Tibial nerve (tissue), 4 donors: ENCODE data around the gene THUMPD1. TPM values are rescaled to one million over a fixed set of nuclear protein-coding genes. Genes with fewer than 3 reads are reported as not detected.
"Not testable (repeated sequence)": the region's sequence is repeated elsewhere in the genome, so short reads cannot be mapped to it uniquely, and the experiment has no call there.

ENCODE experiments used
- DNase-seq, 2 donors: peaks; one replicate each; pipeline ENCODE4 v3.0.0-alpha.2; 2019; ENCODE audit warnings: low spot score in 2 of 2
- H3K27ac ChIP-seq, 4 donors: fragments of 200-600 bp; sonication (generic) in 3 of 4; one replicate each; pipeline ENCODE4 v1.5.1; 2017 to 2019; ENCODE audit warnings: mild to moderate bottlenecking in 1 of 4
- H3K27me3 ChIP-seq, 2 donors: fragments of 200-600 bp; sonication (generic) in 1 of 2; one replicate each; pipeline versions ENCODE4 v1.5.1 to v1.6.0; 2017 to 2019
- H3K36me3 ChIP-seq, 3 donors: fragments of 200-600 bp; sonication (generic); one replicate each; pipeline ENCODE4 v1.5.1; 2018 to 2019
- H3K4me1 ChIP-seq, 4 donors: fragments of 200-600 bp; sonication (generic) in 3 of 4; one replicate each; pipeline ENCODE4 v1.5.1; 2017 to 2019
- H3K4me3 ChIP-seq, 4 donors: fragments of 200-600 bp; sonication (generic) in 3 of 4; one replicate each; pipeline ENCODE4 v1.5.1; 2017 to 2019; ENCODE audit warnings: mild to moderate bottlenecking in 1 of 4, moderate library complexity in 1 of 4
- H3K9me3 ChIP-seq, 4 donors: fragments of 200-600 bp; sonication (generic) in 3 of 4; one replicate each; pipeline ENCODE4 v1.5.1; 2017 to 2019
- EP300 ChIP-seq, 2 donors: sonication (generic); formaldehyde crosslinking; IDR thresholded peaks; one replicate each; pipeline ENCODE4 v1.6.1; 2017; ENCODE audit warnings: antibody characterized with exemption in 2 of 2, mild to moderate bottlenecking in 1 of 2
- POLR2A ChIP-seq, 2 donors: fragments of 450-650 bp; IDR thresholded peaks; one replicate each; pipeline ENCODE4 v1.6.1; 2017; ENCODE audit warnings: antibody characterized with exemption in 2 of 2, mild to moderate bottlenecking in 2 of 2, moderate library complexity in 2 of 2
- WGBS, 2 donors: methylation state at CpG; one replicate each; pipeline ENCODE4 v1.1.5; 2018; 5-methylcytosine and 5-hydroxymethylcytosine counted together
- total RNA-seq, 4 donors: library from RNA; depleted of rRNA; stranded (reverse); fragments of >200 nt; gene quantifications; one replicate each; pipeline ENCODE4 v1.1.0, GENCODE V29; 2016
- TF ChIP-seq, protein P1 (sequence below), 5 experiments: fragments of 200-600 bp in 3 of 5; fragments of 450-650 bp in 2 of 5; sonication (generic) in 3 of 5; IDR thresholded peaks; one replicate each; pipeline ENCODE4 v1.5.1; 2016 to 2019; ENCODE audit warnings: antibody characterized with exemption in 5 of 5, mild to moderate bottlenecking in 3 of 5, moderate library complexity in 2 of 5

THUMPD1 gene
- total RNA-seq, 4 donors from 2014 or later, result 33.6 to 58.4 (median 49.8) TPM

DNA sequence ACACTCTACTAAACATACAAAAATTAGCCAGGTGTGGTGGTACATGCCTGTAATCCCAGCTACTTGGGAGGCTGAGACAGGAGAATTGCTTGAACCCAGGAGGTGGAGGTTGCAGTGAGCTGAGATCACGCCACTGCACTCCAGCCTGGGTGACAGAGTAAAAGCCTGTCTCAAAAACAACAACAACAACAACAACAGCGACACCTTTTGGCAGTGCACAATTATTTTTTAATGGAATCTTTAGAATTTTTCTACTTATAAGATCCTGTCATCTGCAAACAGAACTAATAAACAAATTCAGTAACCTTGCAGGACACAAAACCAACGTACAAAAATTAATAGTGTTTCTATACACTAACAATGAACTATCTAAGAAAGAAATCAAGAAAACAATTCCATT lies 33.5 kb downstream of the THUMPD1 start:
- H3K27ac ChIP-seq, H3K36me3 ChIP-seq, H3K4me3 ChIP-seq, DNase-seq, H3K27me3 ChIP-seq, H3K4me1 ChIP-seq: not testable (repeated sequence)
- peaks cover 0 to 23% (median 2%) of the 10 kb centered on the region in 4 donors for H3K9me3 ChIP-seq
- TF ChIP-seq, protein P1, sequence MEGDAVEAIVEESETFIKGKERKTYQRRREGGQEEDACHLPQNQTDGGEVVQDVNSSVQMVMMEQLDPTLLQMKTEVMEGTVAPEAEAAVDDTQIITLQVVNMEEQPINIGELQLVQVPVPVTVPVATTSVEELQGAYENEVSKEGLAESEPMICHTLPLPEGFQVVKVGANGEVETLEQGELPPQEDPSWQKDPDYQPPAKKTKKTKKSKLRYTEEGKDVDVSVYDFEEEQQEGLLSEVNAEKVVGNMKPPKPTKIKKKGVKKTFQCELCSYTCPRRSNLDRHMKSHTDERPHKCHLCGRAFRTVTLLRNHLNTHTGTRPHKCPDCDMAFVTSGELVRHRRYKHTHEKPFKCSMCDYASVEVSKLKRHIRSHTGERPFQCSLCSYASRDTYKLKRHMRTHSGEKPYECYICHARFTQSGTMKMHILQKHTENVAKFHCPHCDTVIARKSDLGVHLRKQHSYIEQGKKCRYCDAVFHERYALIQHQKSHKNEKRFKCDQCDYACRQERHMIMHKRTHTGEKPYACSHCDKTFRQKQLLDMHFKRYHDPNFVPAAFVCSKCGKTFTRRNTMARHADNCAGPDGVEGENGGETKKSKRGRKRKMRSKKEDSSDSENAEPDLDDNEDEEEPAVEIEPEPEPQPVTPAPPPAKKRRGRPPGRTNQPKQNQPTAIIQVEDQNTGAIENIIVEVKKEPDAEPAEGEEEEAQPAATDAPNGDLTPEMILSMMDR (IDR thresholded peaks at IDR 0.05), result peak in 1 of 5 experiments; percentile 18
- 20 to 28% methylated on average over 3 of the region's 3 CpGs for WGBS, 2 donors

DNA sequence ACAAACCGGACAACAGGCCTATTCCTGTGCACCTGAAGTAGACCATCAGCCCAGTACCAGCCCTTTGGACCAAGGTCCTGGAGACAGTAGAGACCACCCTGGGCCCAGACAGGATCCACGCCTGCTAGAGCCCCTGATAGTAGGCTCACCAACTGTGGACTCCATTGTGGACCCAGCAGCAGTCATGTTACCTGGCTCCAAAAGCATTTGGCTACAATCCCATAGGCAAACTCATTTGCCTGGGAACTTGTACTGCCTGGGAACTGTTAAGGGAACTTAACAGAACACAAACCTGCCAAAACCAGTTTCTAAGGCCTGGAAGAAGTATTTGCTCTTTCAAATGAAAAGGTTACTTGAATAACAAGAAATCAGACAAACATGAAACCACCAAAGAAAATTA lies 34.2 kb downstream of the THUMPD1 start:
- H3K4me3 ChIP-seq, result no peak overlapping the region
- no peaks in the 10 kb centered on the region for H3K27me3 ChIP-seq
- H3K27ac ChIP-seq, result no peak overlapping the region
- H3K4me1 ChIP-seq, result no peaks in the 10 kb centered on the region
- 67 to 92% methylated on average over 1 to 2 of the region's 2 CpGs for WGBS, 2 donors
- DNase-seq, result no peak
- H3K36me3 ChIP-seq, result peaks cover 0 to 12% (median 0%) of the 10 kb centered on the region in 3 donors
- H3K9me3 ChIP-seq, result peaks cover 0 to 30% (median 2%) of the 10 kb centered on the region in 4 donors
- no peak for TF ChIP-seq POLR2A (IDR thresholded peaks at IDR 0.05)
- TF ChIP-seq, protein P1 (IDR thresholded peaks at IDR 0.05), result no peak
- no peak for TF ChIP-seq EP300 (IDR thresholded peaks at IDR 0.05)

DNA sequence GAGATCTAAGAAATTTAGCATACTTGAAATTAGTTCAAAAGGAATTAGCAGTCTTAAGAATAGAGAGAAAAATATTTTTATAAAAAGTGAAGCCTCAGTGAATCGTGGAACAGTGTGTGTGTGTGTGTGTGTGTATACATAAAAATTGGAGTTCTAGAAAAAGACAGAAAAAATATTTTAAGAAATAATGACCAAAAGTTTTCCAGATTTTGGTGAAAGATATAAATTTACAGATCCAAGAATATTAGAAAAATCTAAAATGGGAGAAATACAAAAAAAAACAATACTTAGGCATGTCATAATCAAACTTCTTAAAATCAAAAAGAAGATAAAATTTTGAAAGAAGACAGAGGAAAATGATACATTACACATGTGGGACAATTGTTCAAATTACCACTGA lies 35.6 kb downstream of the THUMPD1 start:
- Histone ChIP-seq H3K9me3 (peaks cover 0 to 37% (median 4%) of the 10 kb centered on the region in 4 donors), H3K36me3 (peaks cover 0 to 15% (median 0%) of the 10 kb centered on the region in 3 donors)
- not testable (repeated sequence) for H3K4me3 ChIP-seq, DNase-seq, H3K4me1 ChIP-seq, H3K27ac ChIP-seq, H3K27me3 ChIP-seq
- WGBS, 2 donors, result 73 to 80% methylated on average over 1 of the region's 1 CpG

DNA sequence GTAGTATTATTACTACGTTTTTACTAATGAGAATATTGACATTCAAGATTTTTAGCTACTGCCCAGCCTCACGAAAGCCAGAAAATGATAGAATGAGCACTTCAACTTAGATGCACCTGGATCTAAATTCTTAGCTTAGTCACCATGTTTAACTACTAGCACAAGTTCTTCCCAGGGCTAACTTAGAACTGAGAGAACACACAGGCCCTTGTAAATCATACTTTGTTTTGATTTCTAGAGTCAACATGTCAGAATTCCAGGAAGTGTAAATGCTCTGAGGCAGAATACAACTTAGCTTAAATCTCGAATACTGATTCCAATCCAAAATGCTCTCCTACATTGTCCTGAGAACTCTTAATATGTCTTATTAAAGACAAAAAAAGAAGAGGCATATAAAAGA lies 37.3 kb downstream of the THUMPD1 start:
- no peak overlapping the region for H3K27ac ChIP-seq
- no peaks in the 10 kb centered on the region for H3K27me3 ChIP-seq
- H3K4me1 ChIP-seq, result no peaks in the 10 kb centered on the region
- peaks cover 0 to 15% (median 0%) of the 10 kb centered on the region in 3 donors for H3K36me3 ChIP-seq
- H3K9me3 ChIP-seq, result peaks cover 0 to 37% (median 4%) of the 10 kb centered on the region in 4 donors
- TF ChIP-seq, protein P1 (IDR thresholded peaks at IDR 0.05), result no peak
- no peak for TF ChIP-seq EP300 (IDR thresholded peaks at IDR 0.05)
- no peak for TF ChIP-seq POLR2A (IDR thresholded peaks at IDR 0.05)
- H3K4me3 ChIP-seq, result no peak overlapping the region
- 58 to 73% methylated on average over 3 of the region's 3 CpGs for WGBS, 2 donors
- no peak for DNase-seq

DNA sequence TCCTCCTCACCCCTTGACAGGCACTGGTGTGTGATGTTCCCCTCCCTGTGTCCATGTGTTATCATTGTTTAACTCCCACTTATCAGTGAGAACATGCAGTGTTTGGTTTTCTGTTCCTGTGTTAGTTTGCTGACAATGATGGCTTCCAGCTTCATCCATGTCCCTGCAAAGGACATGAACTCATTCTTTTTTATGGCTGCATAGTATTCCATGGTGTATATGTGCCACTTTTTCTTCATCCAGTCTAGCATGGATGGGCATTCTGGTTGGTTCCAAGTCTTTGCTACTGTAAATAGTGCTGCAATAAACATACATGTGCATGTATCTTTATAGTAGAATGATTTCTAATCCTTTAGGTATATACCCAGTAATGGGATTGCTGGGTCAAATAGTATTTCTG lies 39.9 kb downstream of the THUMPD1 start:
- H3K4me3 ChIP-seq, H3K27ac ChIP-seq, DNase-seq, H3K27me3 ChIP-seq, H3K4me1 ChIP-seq: not testable (repeated sequence)
- peaks cover 0 to 15% (median 0%) of the 10 kb centered on the region in 3 donors for H3K36me3 ChIP-seq
- H3K9me3 ChIP-seq, result peaks cover 0 to 34% (median 4%) of the 10 kb centered on the region in 4 donors

DNA sequence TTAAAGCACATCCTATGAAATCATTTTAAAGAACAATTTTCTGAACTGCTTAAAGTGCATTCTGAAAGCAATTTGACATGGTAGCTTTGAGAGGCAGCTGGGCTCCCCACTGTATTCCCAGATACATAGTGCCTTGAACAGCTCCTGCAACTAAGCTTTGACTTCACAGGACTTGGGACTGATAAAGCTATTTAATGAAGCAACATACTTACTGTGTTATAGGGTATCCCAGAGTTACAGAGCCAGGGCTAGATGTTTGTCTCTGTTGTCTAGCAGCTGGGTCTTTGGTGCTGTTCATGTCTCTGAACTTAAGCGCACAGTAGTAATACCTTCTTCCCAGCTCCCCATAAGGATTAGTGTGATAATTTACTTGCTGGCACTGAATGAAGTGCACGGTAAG lies 45.0 kb downstream of the THUMPD1 start:
- Histone ChIP-seq H3K4me1 (no peaks in the 10 kb centered on the region), H3K9me3 (peaks cover 0 to under 1% (median under 1%) of the 10 kb centered on the region in 4 donors), H3K4me3 (no peak overlapping the region), H3K36me3 (no peaks in the 10 kb centered on the region), H3K27ac (no peak overlapping the region), H3K27me3 (no peaks in the 10 kb centered on the region)
- no peak for TF ChIP-seq POLR2A (IDR thresholded peaks at IDR 0.05)
- no peak for TF ChIP-seq EP300 (IDR thresholded peaks at IDR 0.05)
- TF ChIP-seq, protein P1 (IDR thresholded peaks at IDR 0.05), result no peak
- DNase-seq, result no peak
- WGBS, 2 donors, result 82 to 93% methylated on average over 2 of the region's 2 CpGs
